ENCODE measurements around the gene CHM. TPM values are rescaled to one million over a fixed set of nuclear protein-coding genes. Genes with fewer than 3 reads are reported as not detected.
"Not testable (repeated sequence)": the region's sequence is repeated elsewhere in the genome, so short reads cannot be mapped to it uniquely, and the experiment has no call there.

CHM gene
- total RNA-seq, 1 experiment from 2014 or later, result 18.9 TPM

DNA sequence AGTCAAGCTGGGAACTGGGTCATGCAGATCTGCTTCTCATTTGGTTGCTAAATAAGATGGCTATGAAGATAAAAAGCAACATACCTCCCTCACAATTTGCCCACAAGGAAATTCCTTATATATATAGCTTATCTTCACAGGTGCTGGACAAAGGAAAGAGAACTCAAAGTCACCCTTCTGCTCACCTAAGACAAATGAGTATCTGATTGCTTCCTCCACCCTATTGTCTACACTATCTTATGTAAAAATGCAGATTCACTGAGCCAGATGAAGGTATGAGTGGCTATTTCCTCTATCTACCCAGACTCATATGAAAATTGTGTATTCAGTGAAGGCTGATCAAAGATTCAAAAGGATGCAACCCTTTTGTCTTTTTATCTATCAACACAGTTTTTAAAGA, 50.8 kb downstream of the CHM start:
- no peak for DNase-seq (ENCODE audit: low spot score)

DNA sequence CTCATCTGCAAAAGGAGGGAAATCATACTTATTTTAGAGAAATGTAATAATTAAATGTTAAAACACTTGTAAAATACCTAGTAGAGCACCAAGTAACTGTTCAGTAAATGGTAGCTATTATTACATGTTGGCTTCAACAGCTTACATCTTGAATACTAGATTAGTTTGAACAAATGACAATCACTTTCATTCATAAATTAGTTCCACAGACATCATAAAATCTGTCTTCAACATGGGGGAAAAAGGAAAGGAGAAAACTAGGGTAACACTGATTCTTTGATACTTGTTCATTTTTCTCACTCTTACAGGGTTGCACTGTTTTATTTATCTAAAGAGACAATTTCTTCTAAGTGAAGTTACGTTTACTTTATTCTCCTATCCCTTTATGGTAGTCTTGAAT, 51.7 kb downstream of the CHM start:
- DNase-seq (ENCODE audit: low spot score), result no peak

DNA sequence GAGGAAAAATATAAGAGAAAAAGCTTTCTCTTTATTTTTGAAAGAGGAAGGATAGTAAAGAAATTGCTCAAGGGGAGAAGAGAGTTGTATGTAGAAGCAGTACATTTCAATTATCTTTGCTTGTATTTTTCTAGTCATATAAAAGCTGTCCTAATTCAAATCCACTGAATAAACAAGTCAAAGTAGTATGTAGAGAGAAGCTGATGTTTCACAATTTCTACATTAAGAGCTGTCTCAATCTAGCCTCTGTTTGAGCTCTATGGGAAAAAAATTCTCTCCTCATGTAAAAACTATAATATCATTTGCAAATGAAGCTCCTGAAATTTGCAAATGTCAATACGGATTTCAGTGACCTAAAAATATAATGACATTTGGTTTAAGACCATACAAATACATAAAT, 52.6 kb downstream of the CHM start:
- DNase-seq (ENCODE audit: low spot score), result no peak

DNA sequence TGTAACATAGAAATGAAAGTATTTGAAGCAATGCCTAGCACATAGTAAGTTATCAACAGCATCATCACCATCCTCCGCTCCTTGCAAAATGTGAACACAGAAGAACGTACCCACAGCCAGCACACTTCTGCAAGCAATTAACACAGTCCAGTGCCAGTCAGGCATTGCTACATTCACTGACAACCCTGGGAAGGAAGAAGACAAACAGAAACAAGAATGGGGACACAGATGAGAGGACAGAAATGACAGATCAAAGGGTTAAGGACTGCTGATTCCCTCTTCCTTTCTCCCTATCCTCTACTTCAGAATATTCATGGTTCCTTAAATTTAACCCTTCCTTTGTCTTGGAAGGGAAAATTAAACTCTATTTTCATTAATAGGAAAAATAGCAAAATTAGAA, 53.1 kb downstream of the CHM start:
- no peak for DNase-seq (ENCODE audit: low spot score)

DNA sequence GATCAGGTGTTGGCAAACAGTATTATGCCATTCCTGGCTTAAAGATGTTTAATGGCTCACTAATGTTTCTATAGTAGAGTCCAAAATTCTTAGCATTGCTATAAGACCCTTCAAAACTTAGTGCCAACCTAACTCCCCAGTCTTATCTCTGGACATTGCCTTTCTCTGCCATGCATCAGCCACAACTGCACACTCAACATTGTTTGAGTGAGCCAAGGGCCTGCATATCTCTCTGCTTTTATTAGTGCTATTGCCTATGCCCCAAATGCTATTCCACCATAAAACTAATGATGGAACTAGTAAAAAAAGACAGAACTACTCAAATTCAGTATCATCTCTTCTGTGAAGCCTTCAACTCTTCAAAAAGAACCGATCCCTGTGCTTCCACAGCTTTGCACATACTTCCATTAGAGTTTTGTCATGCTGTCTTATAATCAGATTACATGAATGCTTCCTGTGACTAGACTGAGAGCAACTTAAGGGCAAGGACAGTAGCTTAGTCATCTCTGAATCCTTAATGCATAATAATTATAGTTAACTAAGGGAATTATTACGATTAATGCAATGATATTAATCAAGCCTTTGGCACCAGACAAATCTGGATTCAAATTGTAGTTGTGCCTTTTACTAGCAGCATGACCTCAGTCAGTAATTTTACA, 53.7 kb downstream of the CHM start:
- DNase-seq (ENCODE audit: low spot score), result no peak

DNA sequence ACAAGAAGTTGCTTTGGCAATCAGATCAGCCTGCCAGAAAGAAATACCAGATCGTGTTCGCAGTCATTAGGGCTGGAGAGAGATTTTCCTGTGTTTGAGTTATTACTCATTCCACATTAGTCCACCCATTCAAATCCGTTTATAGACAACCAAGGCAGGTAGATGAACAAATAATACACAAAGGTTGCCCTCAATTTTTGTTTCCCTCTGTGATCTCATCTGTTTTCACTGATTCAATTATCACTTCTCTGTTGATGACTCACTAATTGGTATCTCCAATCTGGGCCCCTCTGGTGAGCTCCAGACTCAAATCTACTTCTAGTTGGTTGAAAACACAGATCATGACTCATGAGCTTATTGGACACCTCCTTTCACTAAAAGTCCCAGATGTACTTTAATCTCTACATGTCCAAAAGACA, 54.5 kb downstream of the CHM start:
- no peak for DNase-seq (ENCODE audit: low spot score)

DNA sequence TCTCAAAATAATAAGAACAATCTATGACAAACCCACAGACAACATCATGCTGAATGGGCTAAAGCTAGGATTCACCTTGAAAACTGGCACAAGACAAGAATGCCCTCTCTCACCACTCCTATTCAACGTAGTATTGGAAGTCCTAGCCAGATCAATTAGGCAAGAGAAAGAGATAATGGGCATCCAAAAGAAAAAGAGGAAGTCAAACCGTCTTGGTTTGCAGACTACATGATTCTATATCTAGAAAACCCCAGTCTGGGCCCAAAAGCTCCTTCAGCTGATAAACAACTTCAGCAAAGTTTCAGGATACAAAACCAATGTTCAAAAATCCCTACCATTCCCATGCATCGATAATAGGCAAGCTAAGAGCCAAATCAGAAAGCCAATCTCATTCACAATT, 59.0 kb downstream of the CHM start:
- DNase-seq (ENCODE audit: low spot score), result no peak

DNA sequence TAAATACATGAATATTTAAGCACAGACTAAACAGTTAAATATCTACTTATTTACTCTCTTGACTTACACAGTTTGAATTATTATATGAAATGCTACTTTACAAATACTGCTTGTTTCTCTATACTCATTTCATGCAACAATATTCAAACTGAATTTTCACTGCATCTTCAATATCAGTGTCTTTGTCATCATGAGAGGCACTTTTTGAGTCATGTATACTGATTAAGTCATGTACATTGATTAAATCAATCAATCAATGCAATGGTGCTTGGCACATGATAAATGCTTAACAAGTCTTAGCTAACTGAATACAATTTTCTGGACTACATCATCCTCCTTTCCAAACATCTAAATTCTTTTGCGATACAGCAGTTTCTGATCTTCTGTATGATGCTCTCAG, 67.1 kb downstream of the CHM start:
- DNase-seq (ENCODE audit: low spot score), result no peak

DNA sequence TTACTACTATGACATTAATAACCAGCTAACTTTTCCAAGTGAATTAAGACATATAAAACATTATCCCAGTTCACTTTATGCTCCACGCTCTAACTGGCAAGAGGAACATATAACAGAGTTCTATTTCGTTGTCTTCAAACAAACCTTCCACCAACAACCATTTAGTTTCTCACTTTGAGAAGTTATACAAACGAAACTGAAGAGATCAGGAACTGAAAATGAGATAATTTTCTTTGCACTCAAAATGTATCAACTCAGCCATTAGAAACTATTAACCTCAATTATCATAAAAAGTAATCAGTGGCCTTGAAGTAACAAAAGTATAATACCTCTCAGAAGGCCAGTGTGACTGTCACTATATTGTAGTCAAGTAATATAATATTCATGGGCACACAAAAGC, 70.1 kb downstream of the CHM start:
- DNase-seq (ENCODE audit: low spot score), result no peak

DNA sequence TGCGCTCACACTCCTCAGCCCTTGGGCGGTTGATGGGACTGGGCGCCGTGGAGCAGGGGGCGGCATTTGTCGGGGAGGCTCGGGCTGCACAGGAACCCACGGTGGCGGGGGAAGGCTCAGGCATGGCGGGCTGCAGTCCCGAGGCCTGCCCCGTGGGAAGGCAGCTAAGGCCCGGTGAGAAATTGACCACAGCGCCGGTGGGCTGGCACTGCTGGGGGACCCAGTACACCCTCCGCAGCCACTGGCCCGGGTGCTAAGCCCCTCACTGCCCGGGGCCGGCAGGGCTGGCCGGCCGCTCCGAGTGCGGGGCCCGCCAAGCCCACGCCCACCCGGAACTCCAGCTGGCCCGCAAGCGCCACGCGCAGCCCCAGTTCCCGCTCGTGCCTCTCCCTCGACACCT, 75.0 kb downstream of the CHM start:
- DNase-seq (ENCODE audit: low spot score), result not testable (repeated sequence)

DNA sequence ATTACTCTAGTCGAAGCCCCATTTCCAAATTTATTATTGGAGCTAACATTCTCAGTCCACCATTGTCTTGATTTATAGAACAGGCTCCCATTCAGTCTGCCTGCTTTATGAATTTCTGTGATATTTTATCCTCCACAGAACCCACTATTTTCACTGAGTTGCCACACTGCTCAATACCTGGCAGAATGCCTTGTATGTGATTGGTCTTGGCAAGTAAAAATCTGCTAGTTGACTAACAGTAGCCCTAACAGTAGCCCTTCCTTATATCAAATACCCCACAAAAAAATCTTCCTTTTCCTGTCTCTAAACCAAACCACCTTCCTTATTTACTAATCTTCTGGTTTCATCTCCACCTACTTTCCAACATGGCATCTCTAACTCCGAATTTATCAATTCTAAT, 82.6 kb downstream of the CHM start:
- DNase-seq (ENCODE audit: low spot score), result no peak

DNA sequence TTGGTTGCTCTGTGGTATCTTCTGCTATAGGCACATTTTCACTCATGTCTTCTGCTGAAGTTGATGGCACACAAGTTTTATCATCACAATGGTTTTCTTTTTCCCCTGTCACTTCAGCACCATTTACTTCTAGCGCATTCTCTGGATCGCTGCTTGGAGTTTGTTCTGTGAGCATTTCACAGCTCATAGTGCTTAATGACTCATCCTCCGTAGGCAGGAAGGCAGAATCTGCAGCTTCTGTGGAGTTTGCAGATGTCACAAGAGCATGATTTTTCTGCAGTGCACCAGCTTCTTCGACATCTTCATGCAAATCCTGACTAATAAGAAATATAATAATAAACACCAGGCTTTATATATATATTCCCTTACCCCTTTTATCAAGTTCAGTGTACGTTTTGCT, 83.6 kb downstream of the CHM start:
- DNase-seq (ENCODE audit: low spot score), result no peak

DNA sequence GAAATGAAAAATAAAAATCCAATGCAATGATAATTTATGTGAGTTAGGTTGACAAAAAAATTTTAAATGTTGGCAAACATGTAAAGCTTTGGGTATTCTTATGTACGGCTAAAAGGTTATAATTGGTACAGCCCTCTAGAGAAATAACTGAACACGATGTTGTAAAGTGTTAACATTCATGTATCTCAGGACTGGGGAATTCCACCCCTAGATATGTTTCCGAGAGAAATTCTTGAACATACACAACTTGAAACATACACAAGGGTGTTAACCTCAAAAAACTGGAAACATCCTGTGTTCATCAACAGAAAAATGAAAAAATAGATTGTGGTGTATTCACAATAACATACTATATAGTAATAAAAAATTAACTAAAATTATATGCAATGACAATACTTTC, 91.8 kb downstream of the CHM start:
- DNase-seq (ENCODE audit: low spot score), result no peak

DNA sequence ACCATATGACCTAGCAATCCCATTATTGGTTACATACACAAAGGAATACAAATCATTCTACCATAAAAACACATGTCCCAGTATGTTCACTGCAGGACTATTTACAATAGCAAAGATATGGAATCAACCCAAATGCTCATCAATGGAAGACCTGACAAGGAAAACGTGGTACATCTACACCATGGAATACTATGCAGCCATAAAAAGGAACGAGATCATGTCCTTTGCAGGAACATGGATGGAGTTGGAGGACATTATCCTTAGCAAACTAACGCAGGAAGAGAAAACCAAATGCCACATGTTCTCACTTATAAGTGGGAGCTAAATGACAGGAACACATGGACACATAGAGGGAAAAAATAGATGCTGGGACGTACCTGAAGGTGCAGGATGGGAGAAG, 102.6 kb downstream of the CHM start:
- DNase-seq (ENCODE audit: low spot score), result not testable (repeated sequence)

DNA sequence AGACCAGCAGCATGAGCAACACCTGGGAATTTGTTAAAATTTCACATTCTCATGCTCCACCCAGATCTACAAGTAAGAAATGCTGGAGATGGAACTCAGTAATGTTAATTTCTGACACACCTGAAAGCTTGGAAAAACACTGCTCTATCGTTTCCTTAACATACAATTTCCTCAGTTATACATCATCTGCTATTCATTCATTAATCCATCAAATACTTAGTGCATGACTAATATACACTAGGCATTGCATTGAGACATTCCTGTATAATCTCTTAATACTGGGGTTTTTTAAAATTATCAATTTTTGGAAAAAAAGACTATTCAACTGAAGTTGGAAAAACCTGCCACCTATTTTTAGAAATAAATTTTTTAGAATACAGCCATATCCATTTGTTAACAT, 106.1 kb downstream of the CHM start:
- DNase-seq (ENCODE audit: low spot score), result no peak

DNA sequence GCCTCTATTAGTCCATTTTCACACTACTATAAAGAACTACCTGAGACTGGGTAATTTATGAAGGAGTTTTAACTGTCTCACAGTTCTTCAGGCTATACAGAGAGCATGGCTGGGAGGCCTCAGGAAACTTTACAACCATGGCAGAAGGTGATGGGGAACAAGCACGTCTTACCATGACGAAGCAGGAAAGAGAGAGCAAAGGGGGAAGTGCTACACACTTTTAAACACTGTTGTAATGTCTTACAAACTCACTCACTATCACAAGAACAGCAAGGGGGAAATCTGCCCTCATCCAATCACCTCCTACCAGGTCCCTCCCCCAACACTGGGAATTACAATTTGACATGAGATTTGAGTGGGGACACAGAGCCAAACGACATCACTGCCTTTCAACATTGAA, 107.4 kb downstream of the CHM start:
- DNase-seq (ENCODE audit: low spot score), result not testable (repeated sequence)

DNA sequence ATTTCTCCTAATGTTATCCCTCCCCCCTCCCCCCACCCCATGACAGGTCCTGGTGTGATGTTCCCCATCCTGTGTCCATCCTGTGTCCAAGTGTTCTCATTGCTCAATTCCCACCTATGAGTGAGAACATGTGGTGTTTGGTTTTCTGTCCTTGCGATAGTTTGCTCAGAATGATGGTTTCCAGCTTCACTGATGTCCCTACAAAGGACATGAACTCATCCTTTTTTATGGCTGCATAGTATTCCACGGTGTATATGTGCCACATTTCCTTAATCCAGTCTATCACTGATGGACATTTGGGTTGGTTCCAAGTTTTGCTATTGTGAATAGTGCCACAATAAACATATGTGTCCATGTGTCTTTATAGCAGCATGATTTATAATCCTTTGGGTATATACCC, 113.0 kb downstream of the CHM start:
- not testable (repeated sequence) for DNase-seq (ENCODE audit: low spot score)

DNA sequence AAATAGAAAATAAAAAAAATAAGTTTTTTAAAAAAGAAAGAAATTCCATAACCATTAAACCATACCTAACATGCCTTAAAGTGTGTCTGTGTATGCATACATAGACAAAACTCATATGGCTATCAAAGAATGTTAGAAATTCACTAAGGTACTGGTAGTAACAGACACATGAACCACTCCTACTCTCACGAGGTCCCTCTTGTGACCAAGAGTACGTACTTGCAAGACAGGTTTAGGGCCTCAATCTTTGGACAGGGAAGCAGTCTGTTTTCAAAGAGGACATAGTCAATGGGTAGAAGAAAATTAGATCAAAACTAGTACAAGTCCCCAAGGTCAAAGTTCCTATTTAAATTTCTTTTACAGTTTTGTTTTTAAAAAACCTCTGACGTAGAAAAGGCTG, 117.3 kb downstream of the CHM start:
- no peak for DNase-seq (ENCODE audit: low spot score)

DNA sequence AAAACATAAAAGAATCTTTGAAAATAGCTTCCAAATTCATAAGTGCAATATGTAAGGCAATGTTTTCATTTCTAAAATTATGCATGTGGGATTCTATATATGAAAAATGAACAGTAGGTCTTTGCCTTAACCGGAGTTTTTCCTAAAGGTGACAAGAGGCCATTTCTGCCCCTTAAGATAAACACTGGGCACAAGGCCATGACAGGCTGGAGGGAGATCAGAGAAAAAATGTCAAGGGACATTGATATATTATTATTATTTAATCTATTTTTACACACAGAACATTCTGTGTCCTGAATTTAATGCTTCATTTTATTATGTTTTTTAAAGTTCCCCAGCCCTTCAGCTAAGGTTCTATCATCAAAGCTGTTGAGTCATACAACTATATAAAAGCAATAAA, 118.8 kb downstream of the CHM start:
- DNase-seq (ENCODE audit: low spot score), result no peak

DNA sequence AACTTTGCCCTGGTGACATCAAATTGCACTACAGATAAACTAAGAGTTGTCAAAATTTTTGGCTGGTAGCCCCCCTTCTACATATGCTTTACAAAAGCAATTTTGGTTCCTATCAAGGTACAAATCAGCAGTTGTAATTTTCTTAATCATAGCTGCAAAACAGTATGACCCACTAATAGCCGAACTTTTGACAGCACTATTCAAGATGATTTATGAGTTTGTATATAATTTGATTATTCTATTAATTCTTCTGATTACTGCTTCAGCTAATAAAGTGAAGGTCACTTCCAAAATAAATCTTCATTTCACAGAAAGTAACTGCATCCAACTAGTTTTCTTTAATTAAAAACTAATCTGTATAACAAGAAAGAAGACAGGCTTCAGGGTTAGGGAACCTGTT, 119.6 kb downstream of the CHM start:
- DNase-seq (ENCODE audit: low spot score), result no peak

DNA sequence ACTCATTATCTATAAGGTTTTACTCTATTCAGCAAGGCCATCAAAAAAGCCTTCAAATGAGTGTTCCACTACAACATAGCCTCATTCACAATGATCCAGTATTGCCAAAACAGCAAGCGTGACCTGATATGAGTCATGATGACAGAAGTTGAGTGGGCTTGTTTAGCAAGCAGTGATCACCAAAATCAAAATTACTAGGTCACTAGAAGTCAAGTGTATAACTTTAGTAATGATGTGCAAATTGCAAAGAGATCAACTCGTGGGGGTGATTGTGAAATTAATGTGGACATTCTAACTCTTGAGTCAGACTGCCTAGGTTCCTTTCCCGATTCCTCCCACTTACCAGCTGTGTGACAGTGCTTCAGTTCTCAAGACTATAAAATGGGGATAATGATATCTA, 124.5 kb downstream of the CHM start:
- no peak for DNase-seq (ENCODE audit: low spot score)

DNA sequence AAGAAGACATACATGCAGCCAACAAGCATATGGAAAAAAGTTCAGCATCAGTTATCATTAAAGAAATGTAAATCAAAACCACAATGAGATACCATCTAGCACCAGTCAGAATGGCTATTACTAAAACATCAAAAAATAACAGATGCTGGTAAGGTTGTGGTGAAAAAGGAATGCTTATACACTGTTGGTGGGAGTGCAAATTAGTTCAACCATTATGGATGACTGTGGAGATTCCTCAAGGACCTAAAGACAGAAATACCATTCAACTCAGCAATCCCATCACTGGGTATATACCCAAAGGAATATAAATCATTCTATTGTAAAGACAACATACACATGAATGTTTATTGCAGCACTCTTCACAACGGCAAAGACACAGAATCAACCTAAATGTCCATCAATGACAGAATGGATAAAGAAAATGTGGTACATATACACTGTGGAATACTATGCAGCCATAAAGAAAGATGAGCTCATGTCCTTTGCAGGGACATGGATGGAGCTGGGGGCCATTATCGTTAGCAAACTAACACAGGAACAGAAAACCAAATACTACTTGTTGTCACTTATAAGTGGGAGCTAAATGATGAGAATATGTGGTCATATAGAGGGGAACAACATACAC, 130.6 kb downstream of the CHM start:
- DNase-seq (ENCODE audit: low spot score), result not testable (repeated sequence)

DNA sequence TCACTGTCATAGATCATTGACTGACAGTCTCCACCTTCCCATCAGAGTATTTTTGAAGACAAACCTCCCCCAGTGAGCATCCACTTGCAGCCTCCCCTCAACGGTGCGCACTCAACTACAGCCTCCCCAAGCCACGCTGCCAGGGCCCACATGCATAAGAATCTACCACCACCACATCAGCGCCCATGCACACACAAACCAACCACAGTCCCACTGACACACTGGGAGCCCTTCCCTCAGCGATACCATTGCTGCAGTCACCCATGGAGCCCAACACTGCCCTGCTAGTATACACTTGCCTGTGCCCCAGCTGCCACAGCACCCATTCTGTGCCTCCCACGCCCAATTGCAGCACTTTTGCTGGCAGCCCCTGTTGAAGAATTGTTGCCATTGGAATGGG, 132.9 kb downstream of the CHM start:
- no peak for DNase-seq (ENCODE audit: low spot score)

DNA sequence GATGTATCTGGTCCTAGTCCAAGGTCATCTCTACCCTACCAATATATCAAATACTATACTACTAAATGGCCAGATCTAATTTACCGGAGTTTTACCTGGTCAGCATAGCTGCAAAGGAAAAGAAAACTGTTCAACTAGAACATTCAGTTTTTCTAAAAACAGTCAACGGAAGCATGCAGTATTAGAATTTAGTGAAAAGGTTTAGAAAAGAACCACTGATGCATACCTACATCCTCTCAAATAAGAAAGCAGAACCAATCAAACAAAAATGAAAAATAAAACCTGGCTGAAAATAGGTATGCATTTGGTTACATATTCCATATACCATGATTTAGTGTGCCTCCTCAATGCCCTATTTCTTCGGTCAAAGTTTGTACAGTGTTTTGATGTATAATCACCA, 140.0 kb downstream of the CHM start:
- DNase-seq (ENCODE audit: low spot score), result no peak

Measured in H4 (cell line).